Uterus (tissue), 2 donors: Measurements from ENCODE around the gene USH1G.

Experiments used
- POLR2A ChIP-seq, 2 donors: fragments of 450-650 bp; IDR thresholded peaks; one replicate each; pipeline ENCODE4 v1.6.1; 2016; ENCODE audit warnings: antibody characterized with exemption in 2 of 2, mild to moderate bottlenecking in 1 of 2, moderate library complexity in 1 of 2
- TF ChIP-seq, protein P1 (sequence below), 4 experiments: fragments of 200-600 bp in 2 of 4; fragments of 450-650 bp in 2 of 4; sonication (generic) in 2 of 4; IDR thresholded peaks; one replicate each; pipeline ENCODE4 v1.5.1; 2016 to 2019; ENCODE audit warnings: antibody characterized with exemption in 4 of 4, mild to moderate bottlenecking in 2 of 4, moderate library complexity in 1 of 4

DNA sequence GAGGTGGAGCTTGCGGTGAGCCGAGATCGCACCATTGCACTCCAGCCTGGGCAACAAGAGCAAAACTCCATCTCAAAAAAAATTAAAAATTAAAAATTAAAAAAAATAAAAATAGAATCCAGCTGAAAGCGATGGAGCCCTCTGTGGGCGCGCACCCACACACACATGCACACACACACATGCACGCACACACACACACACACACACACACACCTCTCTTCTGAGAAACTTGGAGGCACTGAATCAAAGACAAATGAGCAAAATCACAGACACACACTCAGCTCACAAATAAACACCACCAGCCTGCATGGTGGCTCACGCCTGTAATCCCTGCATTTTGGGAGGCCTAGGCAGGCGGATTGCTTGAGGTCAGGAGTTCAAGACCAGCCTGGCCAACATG lies 20.0 kb downstream of the USH1G start:
- TF ChIP-seq, protein P1, sequence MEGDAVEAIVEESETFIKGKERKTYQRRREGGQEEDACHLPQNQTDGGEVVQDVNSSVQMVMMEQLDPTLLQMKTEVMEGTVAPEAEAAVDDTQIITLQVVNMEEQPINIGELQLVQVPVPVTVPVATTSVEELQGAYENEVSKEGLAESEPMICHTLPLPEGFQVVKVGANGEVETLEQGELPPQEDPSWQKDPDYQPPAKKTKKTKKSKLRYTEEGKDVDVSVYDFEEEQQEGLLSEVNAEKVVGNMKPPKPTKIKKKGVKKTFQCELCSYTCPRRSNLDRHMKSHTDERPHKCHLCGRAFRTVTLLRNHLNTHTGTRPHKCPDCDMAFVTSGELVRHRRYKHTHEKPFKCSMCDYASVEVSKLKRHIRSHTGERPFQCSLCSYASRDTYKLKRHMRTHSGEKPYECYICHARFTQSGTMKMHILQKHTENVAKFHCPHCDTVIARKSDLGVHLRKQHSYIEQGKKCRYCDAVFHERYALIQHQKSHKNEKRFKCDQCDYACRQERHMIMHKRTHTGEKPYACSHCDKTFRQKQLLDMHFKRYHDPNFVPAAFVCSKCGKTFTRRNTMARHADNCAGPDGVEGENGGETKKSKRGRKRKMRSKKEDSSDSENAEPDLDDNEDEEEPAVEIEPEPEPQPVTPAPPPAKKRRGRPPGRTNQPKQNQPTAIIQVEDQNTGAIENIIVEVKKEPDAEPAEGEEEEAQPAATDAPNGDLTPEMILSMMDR (IDR thresholded peaks at IDR 0.05) = no peak
- TF ChIP-seq POLR2A (IDR thresholded peaks at IDR 0.05) = no peak
